ENCODE measurements around the gene FGR.

The FGR gene

DNA sequence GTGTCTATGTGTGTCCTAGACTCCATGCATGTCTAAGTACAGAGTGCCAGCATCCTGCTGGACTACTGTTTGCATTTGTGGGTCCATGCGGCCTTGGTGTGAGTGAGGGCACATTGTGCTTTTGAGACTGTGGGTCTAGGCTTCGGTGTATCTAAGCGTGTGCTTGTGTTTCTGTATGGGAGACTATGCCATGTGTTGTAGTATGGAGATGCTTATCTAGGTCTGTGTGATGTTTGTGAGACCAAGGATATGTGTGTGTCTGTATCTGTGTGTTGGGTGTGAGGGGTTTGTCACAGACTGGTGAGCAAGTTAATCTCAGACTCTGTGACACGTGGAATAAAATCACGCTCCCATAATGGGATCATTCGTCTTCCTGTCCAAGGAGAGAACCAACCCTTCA, 45.5 kb downstream of the FGR start:
- DNase-seq (ENCODE audit: low spot score) = no peak
- TF ChIP-seq, protein P1, sequence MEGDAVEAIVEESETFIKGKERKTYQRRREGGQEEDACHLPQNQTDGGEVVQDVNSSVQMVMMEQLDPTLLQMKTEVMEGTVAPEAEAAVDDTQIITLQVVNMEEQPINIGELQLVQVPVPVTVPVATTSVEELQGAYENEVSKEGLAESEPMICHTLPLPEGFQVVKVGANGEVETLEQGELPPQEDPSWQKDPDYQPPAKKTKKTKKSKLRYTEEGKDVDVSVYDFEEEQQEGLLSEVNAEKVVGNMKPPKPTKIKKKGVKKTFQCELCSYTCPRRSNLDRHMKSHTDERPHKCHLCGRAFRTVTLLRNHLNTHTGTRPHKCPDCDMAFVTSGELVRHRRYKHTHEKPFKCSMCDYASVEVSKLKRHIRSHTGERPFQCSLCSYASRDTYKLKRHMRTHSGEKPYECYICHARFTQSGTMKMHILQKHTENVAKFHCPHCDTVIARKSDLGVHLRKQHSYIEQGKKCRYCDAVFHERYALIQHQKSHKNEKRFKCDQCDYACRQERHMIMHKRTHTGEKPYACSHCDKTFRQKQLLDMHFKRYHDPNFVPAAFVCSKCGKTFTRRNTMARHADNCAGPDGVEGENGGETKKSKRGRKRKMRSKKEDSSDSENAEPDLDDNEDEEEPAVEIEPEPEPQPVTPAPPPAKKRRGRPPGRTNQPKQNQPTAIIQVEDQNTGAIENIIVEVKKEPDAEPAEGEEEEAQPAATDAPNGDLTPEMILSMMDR (IDR thresholded peaks at IDR 0.05; ENCODE audit: borderline replicate concordance, control extremely low read depth, extremely low read depth, insufficient read depth, missing control alignments) = no peak
- in situ Hi-C loops (cut with MboI; ENCODE audit: low sequenced_read_pairs, unreplicated experiment) = no loop called here

GRCh38 chr1:27588256-27589232, 46.4 kb downstream of the FGR start:
- TF ChIP-seq, protein P1 (IDR thresholded peaks at IDR 0.05; ENCODE audit: borderline replicate concordance, control extremely low read depth, extremely low read depth, insufficient read depth, missing control alignments) = no peak
- in situ Hi-C loops (cut with MboI; ENCODE audit: low sequenced_read_pairs, unreplicated experiment) = no loop called here

GRCh38 chr1:27585684-27586083, 49.3 kb downstream of the FGR start:
- TF ChIP-seq, protein P1 (IDR thresholded peaks at IDR 0.05; ENCODE audit: borderline replicate concordance, control extremely low read depth, extremely low read depth, insufficient read depth, missing control alignments) = no peak
- DNase-seq (ENCODE audit: low spot score) = no peak
- in situ Hi-C loops (cut with MboI; ENCODE audit: low sequenced_read_pairs, unreplicated experiment) = no loop called here

More at GRCh38 chr1:27588256-27589232, 46.4 kb downstream of the FGR start:
- no peak for DNase-seq (ENCODE audit: low spot score)

DNA sequence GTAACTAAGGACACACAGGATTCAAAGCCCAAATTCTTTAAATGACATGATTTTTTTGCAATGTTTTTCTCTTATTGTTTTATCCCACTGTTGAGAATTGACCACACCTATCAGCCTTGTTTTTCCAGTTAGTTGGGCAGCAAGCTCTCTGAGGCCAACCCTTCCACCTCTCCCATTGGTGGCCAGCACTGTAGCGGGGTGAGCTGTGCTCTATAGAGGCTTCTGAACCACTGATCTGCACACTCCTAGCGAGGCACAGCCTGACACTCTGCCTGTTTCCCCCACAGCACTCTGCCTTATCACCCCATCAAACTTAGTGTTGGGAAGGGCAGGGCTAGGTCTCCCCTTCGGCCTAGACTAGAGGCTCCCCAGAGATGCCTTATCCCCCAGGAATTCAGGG, 50.5 kb downstream of the FGR start:
- in situ Hi-C loops (cut with MboI; ENCODE audit: low sequenced_read_pairs, unreplicated experiment) = no loop called here
- no peak for DNase-seq (ENCODE audit: low spot score)
- TF ChIP-seq, protein P1 (IDR thresholded peaks at IDR 0.05; ENCODE audit: borderline replicate concordance, control extremely low read depth, extremely low read depth, insufficient read depth, missing control alignments) = no peak

GRCh38 chr1:27583479-27583878, 51.5 kb downstream of the FGR start:
- no peak for DNase-seq (ENCODE audit: low spot score)
- in situ Hi-C loops (cut with MboI; ENCODE audit: low sequenced_read_pairs, unreplicated experiment) = no loop called here
- TF ChIP-seq, protein P1 (IDR thresholded peaks at IDR 0.05; ENCODE audit: borderline replicate concordance, control extremely low read depth, extremely low read depth, insufficient read depth, missing control alignments) = no peak

DNA sequence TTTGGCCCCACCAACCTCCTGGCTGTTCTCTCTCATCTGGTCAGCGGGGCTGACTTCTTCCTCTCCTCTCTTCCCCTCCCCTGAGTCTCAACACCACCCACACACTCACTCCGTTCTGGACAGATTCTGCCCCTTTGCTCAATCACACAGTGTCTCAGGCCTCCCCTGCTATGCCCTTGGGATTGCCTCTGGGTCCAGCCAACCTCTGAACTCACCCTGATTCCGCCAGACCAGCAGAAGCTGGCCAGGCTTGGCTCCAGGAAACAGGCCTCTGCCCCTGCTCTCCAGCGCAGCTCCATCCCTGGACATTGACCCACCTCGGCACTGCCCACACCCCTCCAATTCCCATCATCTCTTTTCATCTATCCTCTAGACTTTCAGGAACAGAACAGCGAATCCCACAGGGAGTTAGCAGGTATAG, 53.2 kb downstream of the FGR start:
- TF ChIP-seq, protein P1 (IDR thresholded peaks at IDR 0.05; ENCODE audit: borderline replicate concordance, control extremely low read depth, extremely low read depth, insufficient read depth, missing control alignments) = no peak

More for the DNA sequence above, 53.2 kb downstream of the FGR start:
- no peak for DNase-seq (ENCODE audit: low spot score)
- in situ Hi-C loops (cut with MboI; ENCODE audit: low sequenced_read_pairs, unreplicated experiment) = no loop called here

Data from GM13976 (cell line).